GM19099 (cell line): ENCODE results near the gene STK32B.

ENCODE experiments used
- POLR2A ChIP-seq: IDR thresholded peaks from 3 replicates; pipeline ENCODE4 v1.6.1; 2011; ENCODE audit warnings: low read depth; ENCODE audit not compliant: insufficient read length; ENCODE audit errors: extremely low read depth

Gene STK32B

GRCh38 chr4:5051278-5052203 is at the start of gene STK32B:
Gene STK32B, plus strand, starts transcription at chr4:5051480.
- no peak for TF ChIP-seq POLR2A

- no peak for TF ChIP-seq POLR2A
These were observed 47.9 kb upstream of the STK32B start for GRCh38 chr4:5003372-5003857.

GRCh38 chr4:5003918-5004317 is 47.4 kb upstream of the STK32B start:
- no peak for TF ChIP-seq POLR2A

GRCh38 chr4:5004496-5004895 is 46.8 kb upstream of the STK32B start:
- no peak for TF ChIP-seq POLR2A

GRCh38 chr4:5009796-5010195 is 41.5 kb upstream of the STK32B start:
- no peak for TF ChIP-seq POLR2A

GRCh38 chr4:5010984-5011383 is 40.3 kb upstream of the STK32B start:
- TF ChIP-seq POLR2A, result no peak

- no peak for TF ChIP-seq POLR2A
These were observed 38.9 kb upstream of the STK32B start for GRCh38 chr4:5012244-5012898.

GRCh38 chr4:5012958-5013357 is 38.3 kb upstream of the STK32B start:
- no peak for TF ChIP-seq POLR2A

GRCh38 chr4:5014007-5014682 is 37.1 kb upstream of the STK32B start:
- no peak for TF ChIP-seq POLR2A

GRCh38 chr4:5018096-5018495 is 33.2 kb upstream of the STK32B start:
- no peak for TF ChIP-seq POLR2A

- no peak for TF ChIP-seq POLR2A
These were observed 32.7 kb upstream of the STK32B start for GRCh38 chr4:5018603-5019002.

- TF ChIP-seq POLR2A, result no peak
These were observed 32.0 kb upstream of the STK32B start, which contains the start of gene CYTL1 for GRCh38 chr4:5019274-5019673. Gene CYTL1, minus strand, starts transcription at chr4:5019458. Its CDS starts 13 bp downstream, at chr4:5019445.

- no peak for TF ChIP-seq POLR2A
These were observed 31.5 kb upstream of the STK32B start for GRCh38 chr4:5019796-5020195.

- TF ChIP-seq POLR2A, result no peak
These were observed 30.9 kb upstream of the STK32B start for GRCh38 chr4:5020341-5020740.

- TF ChIP-seq POLR2A, result no peak
These were observed 29.7 kb upstream of the STK32B start for GRCh38 chr4:5021546-5021945.

GRCh38 chr4:5024673-5025072 is 26.6 kb upstream of the STK32B start:
- TF ChIP-seq POLR2A, result no peak

- TF ChIP-seq POLR2A, result no peak
These were observed 24.9 kb upstream of the STK32B start for GRCh38 chr4:5026371-5026770.
